Activated naive CD8-positive, alpha-beta T cell treated with anti-CD3 and anti-CD28 coated beads, Interleukin-2, amount 50 U/mL, for 16 hours (primary cell): ENCODE results near the gene LYSMD1.
A peak's percentile ranks its signal among the peaks of the same experiment; 100 is the strongest.

Experiments
- DNase-seq: peaks from one replicate; pipeline ENCODE4 v3.0.0-alpha.2; 2020; ENCODE audit warnings: low read depth, low spot score

The LYSMD1 gene

GRCh38 chr1:151175863-151176262, 10.2 kb upstream of the LYSMD1 start, which contains the start of gene TMOD4:
Gene TMOD4 (minus strand): TSS chr1:151175981. CDS start chr1:151174875, 1,106 bp downstream.
- DNase-seq = no peak

GRCh38 chr1:151175041-151175741, 9.5 kb upstream of the LYSMD1 start:
- no peak for DNase-seq

DNA sequence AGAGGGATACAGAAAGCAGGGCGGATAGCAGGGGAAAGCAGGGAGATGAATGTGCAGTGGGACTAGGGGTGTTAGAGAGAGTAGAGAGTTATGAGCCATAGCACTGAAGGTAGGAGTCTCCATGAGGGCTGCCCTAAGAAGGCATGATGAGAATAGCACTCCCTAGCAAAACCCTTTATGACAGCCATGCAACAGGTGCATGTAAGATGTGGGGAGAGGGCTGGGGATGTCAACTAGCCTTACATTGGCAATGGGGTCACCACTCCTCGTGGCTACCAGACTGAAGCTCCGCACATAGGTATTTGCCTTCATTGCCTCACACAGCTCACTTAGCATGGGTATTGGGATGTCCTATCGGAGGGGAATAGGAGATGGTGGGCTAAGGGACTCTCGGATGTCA, 5.5 kb upstream of the LYSMD1 start:
- no peak for DNase-seq

DNA sequence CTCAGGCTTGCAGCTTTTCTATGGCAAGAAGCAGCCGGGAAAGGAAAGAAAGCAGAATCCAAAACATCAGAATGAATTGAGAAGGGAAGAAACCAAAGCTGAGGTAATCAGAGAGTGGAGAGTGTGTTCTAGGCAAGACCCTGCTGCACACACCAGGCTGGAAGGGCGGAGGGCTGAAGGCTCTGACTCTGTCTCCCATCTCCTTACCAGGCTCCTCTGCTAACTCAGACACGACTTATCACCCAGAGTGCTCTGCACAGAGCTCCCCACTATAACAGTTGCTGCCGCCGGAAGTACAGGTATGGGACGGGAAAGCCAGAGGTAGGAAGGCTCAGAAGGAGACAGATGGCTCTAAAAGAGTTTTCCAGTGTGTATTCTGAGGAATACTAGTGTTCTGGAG, 1.4 kb upstream of the LYSMD1 start:
- DNase-seq = no peak

DNA sequence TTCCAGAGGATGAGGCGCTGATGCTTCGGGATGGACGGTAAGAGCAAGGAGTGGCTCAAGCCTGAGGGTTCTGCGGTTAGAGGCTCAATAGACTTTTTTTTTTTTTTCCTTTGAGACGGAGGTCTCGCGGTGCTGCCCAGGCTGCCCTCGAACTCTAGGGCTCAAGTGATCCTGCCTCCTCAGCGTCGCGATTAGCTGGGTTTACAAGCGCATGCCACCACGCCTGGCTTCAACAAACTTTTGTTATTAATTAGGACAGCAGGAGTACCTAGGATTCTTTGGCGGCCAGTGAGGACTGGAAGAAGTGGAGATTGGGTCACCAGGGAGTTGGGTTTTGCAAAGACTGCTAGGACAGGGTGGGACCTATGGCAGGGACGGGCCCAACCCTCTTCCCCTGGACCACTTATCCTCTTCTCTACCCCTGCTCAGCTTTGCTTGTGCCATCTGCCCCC, 829 bp upstream of the LYSMD1 start:
- DNase-seq = no peak

GRCh38 chr1:151165281-151165737, 393 bp downstream of the LYSMD1 start:
- no peak for DNase-seq

GRCh38 chr1:151164732-151165280, 896 bp downstream of the LYSMD1 start:
- DNase-seq = no peak

DNA sequence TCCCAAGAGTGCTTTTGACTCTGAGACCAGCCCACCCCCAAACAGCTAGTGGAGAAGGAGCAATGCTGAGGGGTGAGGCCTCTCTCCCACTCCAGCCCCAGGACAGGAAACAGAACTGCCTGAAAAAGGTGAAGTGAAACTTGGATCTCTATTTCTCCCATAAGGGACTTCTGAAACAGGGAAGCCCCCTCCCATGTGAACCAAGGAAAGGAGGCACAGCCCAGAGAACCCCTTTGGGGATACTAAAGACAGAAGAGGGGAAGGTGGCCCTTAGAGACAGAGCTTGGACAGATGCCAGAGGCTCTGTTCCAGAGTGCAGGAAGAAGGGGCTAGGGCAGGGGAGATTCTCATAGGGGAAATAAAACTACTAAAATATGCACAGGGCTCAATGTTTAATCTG, 6.3 kb downstream of the LYSMD1 start:
- DNase-seq = no peak

GRCh38 chr1:151158751-151159251, 6.9 kb downstream of the LYSMD1 start:
- no peak for DNase-seq

DNA sequence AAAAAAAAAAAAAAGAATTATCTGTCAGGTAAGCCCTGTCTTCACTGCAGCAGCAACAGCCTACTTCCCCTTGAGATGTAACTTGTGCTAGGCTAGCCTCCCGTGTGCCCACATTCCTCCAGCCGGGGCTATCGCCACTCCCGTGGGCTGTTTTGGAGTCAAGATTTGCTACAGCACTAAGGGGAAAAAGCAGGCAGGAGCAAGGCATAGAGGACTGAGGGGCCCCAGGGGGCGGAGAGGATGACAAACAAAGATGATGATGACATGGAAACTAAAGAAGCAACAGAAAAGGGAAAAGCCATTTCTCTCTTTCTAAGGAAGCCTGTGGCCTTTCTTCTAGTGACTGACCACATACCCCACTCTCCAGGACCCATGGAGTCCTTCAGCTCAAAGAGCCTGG, 7.4 kb downstream of the LYSMD1 start:
- no peak for DNase-seq

DNA sequence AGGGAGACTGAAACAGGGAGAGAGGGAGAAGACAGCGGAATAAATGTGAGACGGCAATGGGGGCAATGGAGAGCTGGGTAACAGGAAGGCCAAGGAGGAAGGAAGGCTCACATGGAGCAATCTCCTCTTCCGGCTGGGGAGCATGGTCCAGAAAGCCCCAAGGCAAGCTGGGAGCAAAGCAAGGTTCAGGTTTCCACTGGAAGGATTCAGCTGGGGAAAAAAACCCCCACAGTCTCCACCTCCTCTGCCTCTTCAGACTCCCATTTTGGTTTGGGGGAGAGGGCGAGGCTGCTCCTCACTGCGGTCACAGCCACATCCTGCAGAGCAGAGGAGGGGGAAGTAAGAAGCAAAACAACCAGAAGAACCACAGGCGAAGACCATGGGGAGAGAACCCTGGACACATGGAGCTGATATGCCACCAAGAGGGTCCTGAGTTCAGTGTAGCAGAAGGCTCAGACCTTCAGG, 8.6 kb downstream of the LYSMD1 start:
- DNase-seq = no peak

- peak; percentile 48 for DNase-seq
Measured at GRCh38 chr1:151156515-151156819, 9.2 kb downstream of the LYSMD1 start, which contains the start of gene TNFAIP8L2. Gene TNFAIP8L2 (plus strand): TSS chr1:151156649. CDS start chr1:151158698, 2,049 bp downstream.

- no peak for DNase-seq
Measured at GRCh38 chr1:151147665-151148064, 18.0 kb downstream of the LYSMD1 start.

- DNase-seq = no peak
Measured at GRCh38 chr1:151147132-151147503, 18.6 kb downstream of the LYSMD1 start.

DNA sequence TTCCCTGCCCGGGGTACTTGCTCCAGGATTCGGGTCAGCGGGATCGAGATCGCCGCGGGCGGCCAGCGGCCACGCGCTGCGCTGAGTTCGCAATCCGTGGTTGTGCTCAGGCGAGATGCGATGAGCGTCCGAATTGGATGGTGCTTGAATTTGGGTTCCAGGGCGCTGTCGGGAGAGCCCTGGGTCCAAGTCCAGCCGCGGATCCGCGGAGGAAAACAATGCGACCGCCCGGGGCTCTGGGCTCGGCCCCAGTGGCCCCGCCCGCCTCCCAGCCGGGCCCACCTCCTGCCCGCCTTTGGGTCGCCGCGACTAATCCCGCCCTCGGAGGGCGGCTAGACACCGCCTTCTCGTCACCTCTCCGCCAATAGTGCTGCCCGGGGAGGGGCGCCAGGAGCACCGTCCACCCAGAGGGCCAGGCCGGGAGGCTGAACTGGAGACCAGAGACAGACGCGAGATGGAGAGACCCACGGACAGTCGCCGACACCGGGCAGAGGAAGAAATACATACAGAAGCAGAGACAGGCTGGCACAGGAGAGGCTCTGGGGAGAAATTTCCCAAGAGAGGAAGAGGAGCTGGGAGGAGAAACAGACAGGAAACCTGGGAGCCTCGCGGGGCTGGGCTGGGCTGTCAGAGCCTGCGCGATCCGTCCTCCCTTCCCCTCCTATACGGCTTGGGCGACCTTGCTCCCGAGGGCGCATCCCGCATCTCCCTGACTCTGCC, 19.1 kb downstream of the LYSMD1 start, which contains the start of gene SEMA6C:
SEMA6C (minus strand) TSS at position 220 of the 720 bp plus-strand sequence. CDS start 4,010 bp downstream, outside the sequence.
- DNase-seq = peak; percentile 74

DNA sequence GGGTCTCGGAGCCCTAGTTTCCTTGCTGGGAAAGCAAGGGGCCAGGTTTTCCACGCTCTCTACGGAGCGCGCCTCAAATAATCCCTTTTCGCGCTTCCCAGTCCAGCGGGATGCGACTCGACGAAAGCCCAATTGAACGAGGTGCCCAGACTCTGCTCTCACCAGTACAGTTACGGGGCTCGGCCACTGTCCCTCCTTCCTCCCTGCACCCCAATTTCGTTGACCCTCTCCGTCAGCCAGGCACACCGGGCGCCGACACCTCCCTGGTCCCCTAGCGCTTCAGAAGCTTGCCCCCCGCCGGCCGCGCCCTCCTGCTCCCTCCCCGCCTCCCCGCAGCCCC, 19.7 kb downstream of the LYSMD1 start:
- DNase-seq = no peak

DNA sequence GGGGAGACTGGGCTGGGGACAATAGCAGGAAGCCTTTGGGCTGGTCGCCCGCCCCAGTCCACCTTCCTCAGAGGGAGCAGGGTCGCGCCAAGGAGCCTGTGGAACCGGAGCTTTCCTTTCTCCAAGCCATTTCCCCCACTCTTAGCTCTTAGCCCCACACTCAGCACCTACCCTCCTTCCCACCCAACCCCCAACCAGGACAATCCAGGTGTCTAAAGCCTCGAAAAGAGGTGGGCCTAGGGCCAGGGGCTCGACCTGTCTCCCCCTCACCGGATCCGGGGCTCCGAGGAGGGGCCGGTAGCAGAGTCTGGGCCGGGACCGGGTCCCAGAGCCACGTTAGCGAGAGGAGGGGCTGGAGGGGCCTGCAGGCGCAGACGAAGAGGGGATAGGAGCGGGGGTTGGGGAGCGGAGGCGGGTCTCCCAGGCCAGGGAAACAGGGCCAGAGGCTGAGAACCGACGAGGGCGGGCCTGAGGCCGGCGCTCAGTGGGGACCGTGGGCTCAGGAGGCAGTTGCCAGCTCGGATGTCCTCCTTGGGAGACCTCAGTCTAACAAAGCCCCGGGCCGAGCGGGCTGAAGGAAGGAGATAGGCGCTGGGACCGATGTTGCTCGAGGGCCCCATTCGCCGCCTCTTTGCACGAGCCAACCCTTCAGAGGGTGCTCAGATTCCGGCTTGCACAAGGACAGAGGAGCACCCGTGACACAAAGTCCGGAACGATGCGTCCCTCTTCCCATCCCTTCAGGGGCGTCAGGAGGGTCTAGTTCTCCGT, 20.2 kb downstream of the LYSMD1 start:
- DNase-seq = no peak

- DNase-seq = no peak
Measured at GRCh38 chr1:151144474-151145303, 21.0 kb downstream of the LYSMD1 start.

DNA sequence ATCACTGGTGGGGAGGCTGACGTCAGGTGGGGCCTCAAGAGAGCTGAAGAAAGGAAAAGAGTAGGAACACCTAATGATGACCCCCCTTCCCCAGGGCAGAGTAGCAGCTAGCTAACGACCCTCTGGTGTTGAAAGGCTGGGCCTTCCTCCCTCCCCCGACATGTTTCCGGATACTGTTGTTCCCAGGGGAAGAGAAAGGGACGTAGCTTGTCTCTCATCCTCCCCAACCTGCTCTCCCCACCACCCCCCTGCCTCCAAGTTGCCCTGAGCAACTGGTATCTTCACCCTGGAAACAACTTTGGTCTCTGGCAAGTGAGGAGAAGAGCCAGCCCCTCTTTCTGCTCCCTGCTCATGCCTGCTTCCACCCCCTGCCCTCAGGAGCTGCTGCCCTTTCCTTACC, 21.7 kb downstream of the LYSMD1 start:
- DNase-seq = no peak

DNA sequence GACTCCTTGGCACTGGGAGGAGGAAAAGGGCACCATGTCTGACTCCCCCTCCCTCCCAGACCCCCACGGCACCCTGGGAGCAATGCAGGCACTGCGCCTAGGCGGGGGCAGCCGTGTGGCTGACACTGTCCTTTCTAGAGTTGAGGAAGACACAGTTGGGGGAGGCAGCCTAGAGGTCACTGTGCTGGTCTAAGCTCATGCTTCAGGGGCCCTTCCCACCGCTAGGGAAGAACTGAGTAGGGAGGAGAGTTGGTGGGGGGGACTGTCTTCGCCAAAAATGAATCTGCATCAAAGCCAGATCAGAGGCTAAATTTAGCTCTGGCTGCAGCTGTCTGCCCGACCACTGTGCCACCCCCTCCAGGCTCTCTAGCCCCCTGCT, 22.7 kb downstream of the LYSMD1 start:
- DNase-seq = no peak
